DND-41 (cell line): Measurements from ENCODE around the gene ZNF536.

Experiments
- ATAC-seq: fragments of 200-7000 bp; cut with Tn5 transposase; 3 replicates; pipeline ENCODE4 v1.9.1; 2021; ENCODE audit warnings: low read depth; ENCODE audit not compliant: insufficient read depth
- DNase-seq: peaks from one replicate; pipeline ENCODE4 v3.0.0-alpha.2; 2020
- H2AFZ ChIP-seq: 2 replicates; pipeline ENCODE4 v1.6.0; 2012; ENCODE audit warnings: low read depth, low read length
- H3K27ac ChIP-seq: 2 replicates; pipeline ENCODE4 v1.5.1; 2012; ENCODE audit warnings: low read length, inconsistent platforms
- H3K27me3 ChIP-seq: fragments of 200-600 bp; sonication (generic); 2 replicates; pipeline ENCODE4 v1.6.0; 2012; ENCODE audit warnings: low read length, mild to moderate bottlenecking, inconsistent platforms; ENCODE audit not compliant: insufficient read depth, poor library complexity
- H3K36me3 ChIP-seq: 2 replicates; pipeline ENCODE4 v1.5.1; 2012; ENCODE audit warnings: low read length, inconsistent platforms; ENCODE audit not compliant: insufficient read depth
- H3K4me1 ChIP-seq: 2 replicates; pipeline ENCODE4 v1.5.1; 2012; ENCODE audit warnings: mild to moderate bottlenecking, low read length; ENCODE audit not compliant: insufficient read depth
- H3K4me2 ChIP-seq: 2 replicates; pipeline ENCODE4 v1.6.0; 2012; ENCODE audit warnings: mild to moderate bottlenecking, moderate library complexity, low read length, inconsistent platforms; ENCODE audit not compliant: insufficient read depth
- H3K4me3 ChIP-seq, 2 experiments: fragments of 200-600 bp in 1 of 2; shearing (Covaris generic) in 1 of 2; 2 replicates each; pipeline ENCODE4 v1.5.1; 2012 to 2016; ENCODE audit warnings: inconsistent platforms in 2 of 2, low read length in 2 of 2, mild to moderate bottlenecking in 2 of 2, low read depth in 1 of 2, moderate library complexity in 1 of 2
- H3K79me2 ChIP-seq: 2 replicates; pipeline ENCODE4 v1.6.0; 2012; ENCODE audit warnings: low read length, inconsistent platforms; ENCODE audit not compliant: insufficient read depth
- H3K9ac ChIP-seq: 2 replicates; pipeline ENCODE4 v1.6.0; 2012; ENCODE audit warnings: low read depth, mild to moderate bottlenecking, inconsistent platforms, low read length, moderate library complexity
- H3K9me3 ChIP-seq: 2 replicates; pipeline ENCODE4 v1.5.1; 2012; ENCODE audit warnings: low read length, moderate library complexity, mild to moderate bottlenecking, inconsistent platforms; ENCODE audit not compliant: insufficient read depth, severe bottlenecking
- H4K20me1 ChIP-seq: 2 replicates; pipeline ENCODE4 v1.6.0; 2012; ENCODE audit warnings: low read length; ENCODE audit not compliant: insufficient read depth
- CTCF ChIP-seq: IDR thresholded peaks from 2 replicates; pipeline ENCODE4 v1.5.1; 2012; ENCODE audit warnings: borderline replicate concordance, low read length, moderate library complexity, mild to moderate bottlenecking; ENCODE audit not compliant: poor library complexity, severe bottlenecking; ENCODE audit errors: extremely low read depth
- EZH2 ChIP-seq: IDR thresholded peaks from 3 replicates; pipeline ENCODE4 v1.6.1; 2012; ENCODE audit warnings: borderline replicate concordance, low read depth, mild to moderate bottlenecking, moderate library complexity, low read length, inconsistent platforms; ENCODE audit not compliant: severe bottlenecking

The ZNF536 gene

GRCh38 chr19:30378701-30379100 lies 6.5 kb downstream of the ZNF536 start:
- H3K27me3 ChIP-seq, result no peaks in the 10 kb centered on the region
- no peaks in the 10 kb centered on the region for H3K36me3 ChIP-seq
- no peak for DNase-seq
- no peaks in the 10 kb centered on the region for H4K20me1 ChIP-seq
- TF ChIP-seq EZH2 (no peak), CTCF (no peak)
- H3K4me3 ChIP-seq, result no peak overlapping the region
- H2AFZ ChIP-seq, result no peak overlapping the region
- no peaks in the 10 kb centered on the region for H3K79me2 ChIP-seq
- no peak overlapping the region for H3K9ac ChIP-seq
- H3K4me1 ChIP-seq, result no peaks in the 10 kb centered on the region
- H3K9me3 ChIP-seq, result no peaks in the 10 kb centered on the region
- no peak for ATAC-seq
- no peak overlapping the region for H3K4me2 ChIP-seq
- no peak overlapping the region for H3K27ac ChIP-seq

GRCh38 chr19:30379841-30380610 lies 7.8 kb downstream of the ZNF536 start:
- no peaks in the 10 kb centered on the region for H3K9me3 ChIP-seq
- H2AFZ ChIP-seq, result no peak overlapping the region
- H3K79me2 ChIP-seq, result no peaks in the 10 kb centered on the region
- TF ChIP-seq EZH2, result no peak
- TF ChIP-seq CTCF, result no peak
- H3K27me3 ChIP-seq, result no peaks in the 10 kb centered on the region
- H3K36me3 ChIP-seq, result no peaks in the 10 kb centered on the region
- H3K9ac ChIP-seq, result no peak overlapping the region
- H4K20me1 ChIP-seq, result no peaks in the 10 kb centered on the region
- ATAC-seq, result no peak
- H3K4me3 ChIP-seq, result no peak overlapping the region
- H3K4me1 ChIP-seq, result no peaks in the 10 kb centered on the region
- no peak for DNase-seq
- H3K27ac ChIP-seq, result no peak overlapping the region
- H3K4me2 ChIP-seq, result no peak overlapping the region

GRCh38 chr19:30381366-30381765 lies 9.2 kb downstream of the ZNF536 start:
- Histone ChIP-seq H3K36me3 (no peaks in the 10 kb centered on the region), H3K79me2 (no peaks in the 10 kb centered on the region), H3K4me3 (no peak overlapping the region), H3K27me3 (no peaks in the 10 kb centered on the region), H3K9ac (no peak overlapping the region), H3K9me3 (no peaks in the 10 kb centered on the region), H3K4me2 (no peak overlapping the region), H3K4me1 (no peaks in the 10 kb centered on the region), H4K20me1 (no peaks in the 10 kb centered on the region), H2AFZ (no peak overlapping the region), H3K27ac (no peak overlapping the region)
- TF ChIP-seq CTCF (no peak), EZH2 (no peak)
- ATAC-seq (no peak), DNase-seq (no peak)
